ENCODE measurements around the gene ALDOC. TPM values are rescaled to one million over a fixed set of nuclear protein-coding genes. Genes with fewer than 3 reads are reported as not detected.
"Not testable (repeated sequence)": the region's sequence is repeated elsewhere in the genome, so short reads cannot be mapped to it uniquely, and the experiment has no call there.

Gene ALDOC
- polyA plus RNA-seq, 3 donors from 2014 or later: 50.9 to 80.1 (median 53.2) TPM

DNA sequence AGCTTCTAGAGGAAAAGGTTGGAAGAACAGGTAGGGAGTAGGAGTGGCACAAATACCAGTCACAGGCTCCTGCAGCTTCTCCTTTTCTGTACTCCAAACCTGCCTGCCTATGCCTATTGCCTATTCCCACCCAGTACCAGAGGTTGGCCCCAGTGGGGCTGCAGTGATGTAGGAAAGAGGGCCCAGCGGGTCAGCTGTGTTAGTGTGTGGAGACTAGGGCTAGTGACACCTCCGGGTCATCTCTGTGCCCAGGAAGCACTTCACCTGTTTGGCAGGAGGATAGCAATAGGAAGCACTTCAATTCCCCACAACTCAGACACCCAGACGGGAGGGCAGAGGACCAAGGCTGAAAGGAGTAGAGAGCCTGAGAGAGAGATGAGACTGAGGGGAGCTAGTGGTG is 679 bp downstream of the ALDOC start:
- H3K4me1 Mint-ChIP-seq: peaks cover 32 to 37% of the 10 kb centered on the region in 2 donors
- peak overlapping the region in 4 of 6 donors; percentile 65 to 91 (median 76) for H3K27ac Mint-ChIP-seq
- H3K9me3 Mint-ChIP-seq; H3K27me3 Mint-ChIP-seq (ENCODE audit: low read depth in 3 of 3); DNase-seq; H3K36me3 Mint-ChIP-seq: not testable (repeated sequence)
- H3K4me3 Mint-ChIP-seq: peak overlapping the region; percentile 70 to 86 (median 80)

DNA sequence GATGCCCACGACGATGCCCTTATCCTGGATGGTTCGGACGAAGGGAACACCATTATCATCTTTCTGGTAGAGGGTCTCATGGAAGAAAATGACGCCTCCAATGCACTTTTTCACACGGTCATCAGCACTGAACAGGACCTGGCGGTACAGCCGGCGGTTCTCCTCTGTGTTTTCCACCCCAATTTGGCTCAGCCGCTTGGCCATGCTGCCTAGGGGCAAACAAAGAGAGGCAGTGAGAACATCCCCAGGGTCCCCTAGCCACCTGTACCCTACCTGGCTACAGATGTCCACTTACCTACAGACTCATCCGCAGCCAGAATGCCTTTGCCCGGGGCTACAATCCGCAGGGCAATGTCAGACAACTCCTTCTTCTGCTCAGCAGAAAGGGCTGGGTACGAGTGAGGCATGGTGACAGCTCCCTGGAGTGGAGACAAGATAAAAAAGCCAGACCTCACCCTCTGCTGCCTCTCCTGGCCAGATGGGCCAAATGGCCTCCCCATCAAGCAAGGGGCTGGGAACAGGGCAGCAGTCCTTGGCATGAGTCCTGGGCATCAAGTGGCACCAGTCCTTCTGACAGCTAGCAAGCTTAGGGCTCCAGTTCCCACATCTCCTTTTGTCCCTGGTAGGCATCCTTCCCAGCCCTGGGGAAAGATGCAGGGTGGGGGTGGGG is 1.4 kb downstream of the ALDOC start:
- Mint-ChIP-seq H3K4me3 (peak overlapping the region in 1 of 5 donors; percentile 13), H3K9me3 (no peaks in the 10 kb centered on the region), H3K27me3 (ENCODE audit: low read depth in 3 of 3) (peaks cover 2 to 4% (median 3%) of the 10 kb centered on the region in 3 donors), H3K36me3 (peaks cover 0 to 4% (median 0%) of the 10 kb centered on the region in 3 donors), H3K4me1 (peaks cover 39 to 43% of the 10 kb centered on the region in 2 donors), H3K27ac (no peak overlapping the region)
- no peak for DNase-seq

DNA sequence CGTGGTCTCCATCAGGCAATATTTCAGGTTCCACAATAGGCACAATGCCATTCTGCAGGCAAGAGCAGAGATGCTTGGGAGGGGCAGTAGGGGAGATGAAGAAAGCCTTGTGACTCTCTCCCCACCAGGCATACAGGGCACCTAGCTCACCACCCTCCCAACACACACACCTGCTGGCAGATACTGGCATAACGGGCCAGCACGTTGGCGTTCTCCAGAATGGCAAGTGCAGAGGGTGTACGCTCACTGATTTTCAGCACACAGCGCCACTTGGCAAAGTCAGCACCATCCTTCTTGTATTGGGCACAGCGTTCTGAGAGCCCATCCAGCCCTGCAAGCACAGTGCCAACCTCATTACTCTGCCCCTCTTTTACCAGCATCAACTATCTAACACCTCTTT is 2.2 kb downstream of the ALDOC start:
- peak overlapping the region in 1 of 6 donors; percentile 40 for H3K27ac Mint-ChIP-seq
- no peaks in the 10 kb centered on the region for H3K9me3 Mint-ChIP-seq
- H3K27me3 Mint-ChIP-seq (ENCODE audit: low read depth in 3 of 3): peaks cover 2 to 4% (median 3%) of the 10 kb centered on the region in 3 donors
- peak overlapping the region in 2 of 5 donors; percentile 35 to 53 for H3K4me3 Mint-ChIP-seq
- DNase-seq: no peak
- H3K4me1 Mint-ChIP-seq: peaks cover 47 to 51% of the 10 kb centered on the region in 2 donors
- H3K36me3 Mint-ChIP-seq: peaks cover 0 to 4% (median 0%) of the 10 kb centered on the region in 3 donors

DNA sequence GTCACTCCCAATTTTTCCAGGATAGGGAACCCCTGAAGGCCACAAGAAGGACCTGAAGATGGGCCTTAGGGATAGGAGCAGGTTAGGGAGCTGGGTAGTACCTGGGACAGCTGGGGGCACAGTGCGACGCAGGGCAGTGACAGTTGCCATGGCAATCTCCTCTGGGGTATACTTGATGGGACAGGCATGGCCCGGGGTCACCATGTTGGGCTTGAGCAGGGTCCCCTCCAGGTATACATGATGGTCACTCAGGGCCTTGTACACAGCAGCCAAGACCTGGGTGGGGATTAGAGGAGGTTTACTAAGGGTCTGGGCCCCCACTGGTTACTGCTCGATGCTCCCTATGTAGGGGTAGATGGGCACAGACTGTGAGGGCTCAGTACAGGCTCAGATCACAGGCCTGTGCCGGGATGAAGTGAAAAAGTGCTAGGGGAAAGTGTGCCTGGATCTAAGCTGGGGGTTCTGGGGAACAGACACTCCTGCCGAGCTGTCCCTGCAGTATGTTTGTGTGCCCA is 2.7 kb downstream of the ALDOC start:
- Mint-ChIP-seq H3K27me3 (ENCODE audit: low read depth in 3 of 3) (peaks cover 2 to 4% (median 3%) of the 10 kb centered on the region in 3 donors), H3K4me3 (peak overlapping the region in 2 of 5 donors; percentile 35 to 53), H3K4me1 (peaks cover 51 to 53% of the 10 kb centered on the region in 2 donors), H3K27ac (peak overlapping the region in 1 of 6 donors; percentile 40), H3K36me3 (peaks cover 0 to 4% (median 0%) of the 10 kb centered on the region in 3 donors), H3K9me3 (no peaks in the 10 kb centered on the region)
- no peak for DNase-seq

DNA sequence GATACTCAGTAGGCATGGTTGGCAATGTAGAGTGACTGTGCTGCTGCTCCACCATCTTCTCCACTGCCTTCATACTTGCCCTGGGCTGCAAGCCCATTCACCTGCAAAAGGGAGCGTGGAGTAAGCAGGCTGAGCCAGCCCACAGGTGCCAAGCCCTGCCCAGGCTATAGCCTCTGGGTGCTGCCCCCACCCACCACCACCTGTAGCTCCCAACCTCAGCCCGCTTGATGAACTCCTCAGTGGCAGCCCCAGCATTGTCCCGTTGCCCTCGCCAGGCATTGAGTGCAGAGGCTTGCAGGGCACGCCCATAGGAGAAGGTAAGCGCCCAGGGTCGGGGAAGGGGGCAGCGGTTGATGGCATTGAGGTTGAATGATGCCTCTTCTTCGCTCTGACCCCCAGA is 3.2 kb downstream of the ALDOC start:
- Mint-ChIP-seq H3K27ac (peak overlapping the region in 1 of 6 donors; percentile 61), H3K36me3 (peaks cover 0 to 4% (median 0%) of the 10 kb centered on the region in 3 donors), H3K9me3 (no peaks in the 10 kb centered on the region), H3K27me3 (ENCODE audit: low read depth in 3 of 3) (peaks cover 2 to 4% (median 3%) of the 10 kb centered on the region in 3 donors), H3K4me3 (peak overlapping the region in 1 of 5 donors; percentile 9), H3K4me1 (peaks cover 54 to 55% of the 10 kb centered on the region in 2 donors)
- DNase-seq: no peak

DNA sequence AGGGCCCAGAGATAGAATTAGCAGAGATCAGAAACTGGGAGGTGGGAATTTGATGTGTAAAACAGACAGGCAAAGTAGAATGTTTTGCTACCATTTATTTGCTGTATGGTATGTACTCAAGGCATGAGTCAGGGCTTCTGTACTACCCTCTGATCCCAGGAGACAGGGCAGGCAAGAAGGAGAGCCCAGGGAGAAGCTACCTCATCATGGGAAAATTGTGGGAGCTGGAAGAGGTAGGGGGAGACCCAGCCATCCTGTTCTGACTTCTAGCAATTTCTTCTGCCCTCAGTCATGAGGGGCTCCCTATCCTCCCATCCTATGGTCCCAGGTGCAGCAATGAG is 3.7 kb downstream of the ALDOC start:
- H3K9me3 Mint-ChIP-seq: no peaks in the 10 kb centered on the region
- H3K27ac Mint-ChIP-seq: peak overlapping the region in 4 of 6 donors; percentile 61 to 95 (median 91)
- DNase-seq: no peak
- peaks cover 2 to 4% (median 3%) of the 10 kb centered on the region in 3 donors for H3K27me3 Mint-ChIP-seq (ENCODE audit: low read depth in 3 of 3)
- H3K4me3 Mint-ChIP-seq: peak overlapping the region in 3 of 5 donors; percentile 9 to 98 (median 94)
- H3K36me3 Mint-ChIP-seq: peaks cover 0 to 4% (median 3%) of the 10 kb centered on the region in 3 donors
- peaks cover 58 to 59% of the 10 kb centered on the region in 2 donors for H3K4me1 Mint-ChIP-seq

DNA sequence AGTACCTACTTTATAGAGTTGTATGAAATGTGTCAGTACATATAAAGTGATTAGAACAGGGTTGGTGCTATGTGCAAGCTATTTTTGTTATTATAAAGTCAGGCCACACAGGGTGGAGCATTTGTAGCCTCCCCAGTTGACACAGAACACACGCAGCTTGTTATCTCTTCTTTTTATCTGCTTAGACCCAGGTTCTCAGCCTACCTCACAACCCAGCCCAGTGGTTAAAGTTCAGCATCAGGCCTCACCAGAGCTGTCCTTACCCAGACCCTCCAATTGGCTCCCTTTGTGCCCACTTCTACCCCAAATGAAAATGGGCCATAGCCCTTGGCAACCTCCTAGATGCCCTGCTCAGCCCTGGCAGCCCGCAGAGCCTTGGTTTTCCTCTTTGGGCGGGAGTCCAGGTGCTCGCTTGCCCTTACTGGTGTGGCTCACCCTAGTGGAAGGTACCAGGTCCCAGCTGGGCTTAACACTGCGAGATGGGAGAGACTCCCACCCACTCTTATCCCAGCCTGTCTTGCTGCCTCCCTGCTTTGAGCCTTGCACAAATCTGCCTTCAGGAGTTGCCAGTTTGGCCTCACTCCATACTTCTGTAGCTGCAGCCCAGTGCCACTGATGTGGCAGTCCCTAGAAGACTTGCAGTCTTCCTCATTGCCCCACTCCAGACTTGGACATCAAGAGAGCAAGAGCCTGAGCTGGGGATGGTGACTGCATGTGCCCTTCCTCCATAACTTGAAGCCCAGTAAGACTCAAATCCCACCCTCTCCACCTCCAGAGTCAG is 4.2 kb downstream of the ALDOC start:
- Mint-ChIP-seq H3K27me3 (ENCODE audit: low read depth in 3 of 3) (peaks cover 2 to 4% (median 3%) of the 10 kb centered on the region in 3 donors), H3K27ac (peak overlapping the region; percentile 89 to 95 (median 93)), H3K9me3 (no peaks in the 10 kb centered on the region), H3K4me3 (peak overlapping the region; percentile 91 to 98 (median 94)), H3K36me3 (peaks cover 0 to 8% (median 4%) of the 10 kb centered on the region in 3 donors), H3K4me1 (peaks cover 62 to 64% of the 10 kb centered on the region in 2 donors)
- no peak for DNase-seq

GRCh38 chr17:28571361-28572122 is 5.2 kb downstream of the ALDOC start, which contains the start of gene PIGS:
Gene PIGS, minus strand, starts transcription at chr17:28571524. Its CDS starts 28 bp downstream, at chr17:28571496.
- peak; percentile 89 to 90 (median 89) for DNase-seq
- H3K4me1 Mint-ChIP-seq: peaks cover 60 to 64% of the 10 kb centered on the region in 2 donors
- peaks cover 0 to 13% (median 4%) of the 10 kb centered on the region in 3 donors for H3K36me3 Mint-ChIP-seq
- H3K4me3 Mint-ChIP-seq: peak within 1 kb of the TSS; percentile 91 to 98 (median 94)
- peaks cover 2 to 5% (median 3%) of the 10 kb centered on the region in 3 donors for H3K27me3 Mint-ChIP-seq (ENCODE audit: low read depth in 3 of 3)
- H3K27ac Mint-ChIP-seq: peak within 1 kb of the TSS; percentile 89 to 95 (median 93)
- no peaks in the 10 kb centered on the region for H3K9me3 Mint-ChIP-seq

DNA sequence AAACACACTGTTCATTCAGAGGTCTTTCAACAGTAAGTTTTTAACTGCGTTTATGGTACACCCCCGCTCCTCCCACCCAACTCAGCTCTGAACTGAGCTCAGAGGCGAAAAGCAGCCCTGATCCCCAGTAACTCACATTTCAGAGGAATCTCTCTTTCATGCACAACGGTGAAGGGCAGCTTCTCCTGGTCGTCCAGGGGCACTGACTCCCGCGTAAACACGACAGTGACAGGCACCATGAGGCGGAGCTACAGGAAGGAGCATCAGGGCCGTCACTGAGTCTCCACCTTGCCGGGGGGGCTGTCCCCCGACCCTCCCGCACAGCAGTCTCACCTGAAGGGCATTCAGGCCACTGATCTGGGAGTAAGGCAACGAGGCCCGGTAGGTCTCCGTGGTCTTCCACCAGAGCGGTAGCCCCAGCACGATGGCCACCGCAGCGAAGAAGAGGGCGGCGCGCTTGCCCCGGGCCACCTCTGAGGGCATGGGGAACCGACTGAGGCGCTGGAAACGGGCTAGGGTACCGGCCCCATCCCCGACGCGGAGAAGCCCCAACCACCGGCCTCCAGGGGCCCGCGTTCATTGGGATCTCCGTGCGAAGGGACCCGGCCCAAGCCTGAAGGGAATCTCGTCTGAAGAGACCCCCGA is 5.9 kb downstream of the ALDOC start:
- peak; percentile 30 to 36 (median 33) for DNase-seq
- peaks cover 2 to 5% (median 3%) of the 10 kb centered on the region in 3 donors for H3K27me3 Mint-ChIP-seq (ENCODE audit: low read depth in 3 of 3)
- H3K9me3 Mint-ChIP-seq: no peaks in the 10 kb centered on the region
- H3K4me3 Mint-ChIP-seq: peak overlapping the region; percentile 91 to 98 (median 94)
- peaks cover 0 to 13% (median 4%) of the 10 kb centered on the region in 3 donors for H3K36me3 Mint-ChIP-seq
- peak overlapping the region; percentile 89 to 95 (median 92) for H3K27ac Mint-ChIP-seq
- H3K4me1 Mint-ChIP-seq: peaks cover 53 to 57% of the 10 kb centered on the region in 2 donors

DNA sequence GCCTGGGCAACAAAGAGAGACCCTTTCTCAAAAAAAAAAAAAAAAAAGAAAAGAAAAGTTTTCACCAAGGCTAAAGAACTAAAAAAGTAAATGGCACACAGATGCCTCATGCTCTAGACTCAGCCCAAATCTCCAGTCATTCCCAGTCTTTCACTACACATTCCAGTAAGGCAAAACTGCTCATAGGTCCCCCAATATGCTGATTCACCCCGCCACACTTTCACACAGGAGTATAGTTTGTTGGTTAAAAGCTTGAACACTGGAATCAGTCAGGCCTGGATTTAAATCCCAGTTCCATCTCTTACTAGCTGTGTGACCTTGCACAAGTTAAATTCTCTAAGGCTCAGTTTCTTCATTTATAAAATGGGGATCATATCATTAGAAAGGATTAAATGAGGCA is 7.2 kb downstream of the ALDOC start:
- Mint-ChIP-seq H3K4me3 (peak overlapping the region; percentile 51 to 98 (median 94)), H3K27me3 (ENCODE audit: low read depth in 3 of 3) (peaks cover 2 to 5% (median 3%) of the 10 kb centered on the region in 3 donors), H3K9me3 (no peaks in the 10 kb centered on the region), H3K36me3 (peaks cover 0 to 16% (median 3%) of the 10 kb centered on the region in 3 donors), H3K4me1 (peaks cover 56 to 66% of the 10 kb centered on the region in 2 donors), H3K27ac (peak overlapping the region in 5 of 6 donors; percentile 16 to 69 (median 54))
- DNase-seq: no peak

GRCh38 chr17:28567604-28568003 is 9.1 kb downstream of the ALDOC start:
- Mint-ChIP-seq H3K27me3 (ENCODE audit: low read depth in 3 of 3) (peaks cover 2 to 5% (median 3%) of the 10 kb centered on the region in 3 donors), H3K4me1 (peaks cover 50 to 60% of the 10 kb centered on the region in 2 donors), H3K4me3 (no peak overlapping the region), H3K36me3 (peaks cover 0 to 21% (median 0%) of the 10 kb centered on the region in 3 donors), H3K27ac (peak overlapping the region; percentile 5 to 92 (median 66)), H3K9me3 (no peaks in the 10 kb centered on the region)
- no peak for DNase-seq

- Mint-ChIP-seq H3K27me3 (ENCODE audit: low read depth in 3 of 3) (peaks cover 0 to 3% (median 0%) of the 10 kb centered on the region in 3 donors), H3K36me3 (peaks cover 12 to 41% (median 14%) of the 10 kb centered on the region in 3 donors), H3K4me3 (no peak overlapping the region), H3K4me1 (peaks cover 20 to 25% of the 10 kb centered on the region in 2 donors), H3K27ac (no peak overlapping the region), H3K9me3 (no peaks in the 10 kb centered on the region)
- DNase-seq: no peak
Measured at GRCh38 chr17:28563475-28563874, 13.2 kb downstream of the ALDOC start.
